Activated B cell treated with CpG ODN at 0.5 μM for 24 hours (primary cell): ENCODE data around the gene KAT2A. TPM values are rescaled to one million over a fixed set of nuclear protein-coding genes. Genes with fewer than 3 reads are reported as not detected.

Experiments
- ATAC-seq: fragments of 200-7000 bp; cut with Tn5 transposase; one replicate; pipeline ENCODE4 v1.10.0; 2021; ENCODE audit warnings: low read depth, mild to moderate bottlenecking, moderate library complexity
- CTCF ChIA-PET: fragments of 350-600 bp; sonication (Branson Sonifier 250); formaldehyde crosslinking; loops from one replicate; lab custom pipeline; 2021; ENCODE audit warnings: antibody characterized with exemption; lab: Charles Lee
- POLR2A ChIA-PET: fragments of 350-600 bp; sonication (Branson Sonifier 250); formaldehyde crosslinking; loops from one replicate; lab custom pipeline; 2021; ENCODE audit warnings: antibody characterized with exemption; lab: Charles Lee
- DNase-seq: peaks from one replicate; pipeline ENCODE4 v3.0.0; 2022
- H3K27ac Mint-ChIP-seq: one replicate; pipeline ENCODE4 v1.8.0; 2020; ENCODE audit warnings: mixed read lengths
- H3K27me3 Mint-ChIP-seq: one replicate; pipeline ENCODE4 v1.8.0; 2021; ENCODE audit warnings: mixed read lengths
- H3K36me3 Mint-ChIP-seq: one replicate; pipeline ENCODE4 v1.8.0; 2021; ENCODE audit warnings: low read depth, mixed read lengths
- H3K4me1 Mint-ChIP-seq: one replicate; pipeline ENCODE4 v1.8.0; 2021; ENCODE audit warnings: mixed read lengths
- H3K4me3 Mint-ChIP-seq: one replicate; pipeline ENCODE4 v1.8.0; 2020; ENCODE audit warnings: mild to moderate bottlenecking, mixed read lengths
- H3K9me3 Mint-ChIP-seq: one replicate; pipeline ENCODE4 v1.8.0; 2020; ENCODE audit warnings: mixed read lengths
- CTCF ChIP-seq: fragments of 200-600 bp; IDR thresholded peaks from one replicate; pipeline ENCODE4 v1.8.0; 2022; ENCODE audit warnings: antibody characterized with exemption, mild to moderate bottlenecking
- intact Hi-C: fragments of 100-400 bp; cut with micrococcal nuclease; formaldehyde crosslinking; loops from one replicate; pipeline ENCODE4 v1.15.1; 2024
- total RNA-seq: library from RNA; stranded (reverse); gene quantifications from 2 replicates; pipeline ENCODE4 v1.2.3, GENCODE V29; 2022

KAT2A gene
- total RNA-seq, 1 donor from 2014 or later, result 40.1 TPM

- intact Hi-C loops, result no loop called here
- peaks cover 34% of the 10 kb centered on the region for H3K36me3 Mint-ChIP-seq
- no peak overlapping the region for H3K27ac Mint-ChIP-seq
- H3K27me3 Mint-ChIP-seq, result no peaks in the 10 kb centered on the region
- CTCF ChIA-PET, result interaction anchor here (1.0 to 10.2 kb wide), 7 partner anchors 52 to 155 kb away, joined by 3 to 110 read pairs (median 10); partner anchors contain the start of genes CNP, KCNH4 and NKIRAS2
- H3K4me3 Mint-ChIP-seq, result peak overlapping the region; percentile 32
- ATAC-seq, result no peak
- TF ChIP-seq CTCF, result no peak
- POLR2A ChIA-PET, result interaction anchor here (1.1 to 1.3 kb wide), 2 partner anchors 63 to 75 kb away, joined by 5 to 6 read pairs; partner anchors contain the start of gene KCNH4
- H3K9me3 Mint-ChIP-seq, result no peaks in the 10 kb centered on the region
- peaks cover 49% of the 10 kb centered on the region for H3K4me1 Mint-ChIP-seq
- DNase-seq, result no peak
Observed at GRCh38 chr17:42118545-42118944, 2.6 kb downstream of the KAT2A start.

- intact Hi-C loops, result no loop called here
- Mint-ChIP-seq H3K36me3 (peaks cover 35% of the 10 kb centered on the region), H3K4me3 (no peak overlapping the region), H3K4me1 (peaks cover 50% of the 10 kb centered on the region), H3K27ac (no peak overlapping the region), H3K27me3 (no peaks in the 10 kb centered on the region), H3K9me3 (no peaks in the 10 kb centered on the region)
- POLR2A ChIA-PET, result interaction anchor here (1.1 to 1.4 kb wide), 2 partner anchors 63 to 101 kb away, joined by 4 to 5 read pairs; partner anchors contain the start of genes DNAJC7 and KCNH4
- no peak for TF ChIP-seq CTCF
- ATAC-seq (no peak), DNase-seq (no peak)
- CTCF ChIA-PET, result interaction anchor here (1.0 to 10.2 kb wide), 7 partner anchors 51 to 155 kb away, joined by 3 to 110 read pairs (median 10); partner anchors contain the start of genes CNP, KCNH4 and NKIRAS2
Observed at GRCh38 chr17:42118126-42118510, 3.0 kb downstream of the KAT2A start.

- no peak overlapping the region for H3K4me3 Mint-ChIP-seq
- H3K27ac Mint-ChIP-seq, result peak overlapping the region; percentile 64
- POLR2A ChIA-PET, result interaction anchor here (1.1 to 1.4 kb wide), 2 partner anchors 64 to 100 kb away, joined by 4 to 5 read pairs; partner anchors contain the start of genes DNAJC7 and KCNH4
- intact Hi-C loops, result loop anchor here (2.0 kb wide), 1 partner anchor 101 kb away; the partner anchor contains the start of gene DNAJC7
- CTCF ChIA-PET, result interaction anchor here (0.6 to 10.2 kb wide), 8 partner anchors 51 to 154 kb away, joined by 3 to 110 read pairs (median 7); partner anchors contain the start of genes CNP, KCNH4 and NKIRAS2
- ATAC-seq (no peak), DNase-seq (no peak)
- peaks cover 53% of the 10 kb centered on the region for H3K4me1 Mint-ChIP-seq
- no peaks in the 10 kb centered on the region for H3K27me3 Mint-ChIP-seq
- H3K36me3 Mint-ChIP-seq, result peaks cover 37% of the 10 kb centered on the region
- no peak for TF ChIP-seq CTCF
- H3K9me3 Mint-ChIP-seq, result no peaks in the 10 kb centered on the region
Observed at GRCh38 chr17:42117397-42118125, 3.6 kb downstream of the KAT2A start.

- no peaks in the 10 kb centered on the region for H3K9me3 Mint-ChIP-seq
- intact Hi-C loops, result loop anchor here (1.0 to 2.0 kb wide), 8 partner anchors 19 to 379 kb away; partner anchors contain the start of genes DNAJC7 and ZNF385C
- peaks cover 35% of the 10 kb centered on the region for H3K36me3 Mint-ChIP-seq
- peaks cover 59% of the 10 kb centered on the region for H3K4me1 Mint-ChIP-seq
- no peaks in the 10 kb centered on the region for H3K27me3 Mint-ChIP-seq
- POLR2A ChIA-PET, result interaction anchor here (1.4 to 6.7 kb wide), 2 partner anchors 99 to 100 kb away, joined by 4 to 46 read pairs; partner anchors contain the start of gene DNAJC7
- peak overlapping the region; percentile 39 for H3K4me3 Mint-ChIP-seq
- TF ChIP-seq CTCF, result peak; percentile 21
- CTCF ChIA-PET, result interaction anchor here (0.6 to 10.2 kb wide), 3 partner anchors 50 to 154 kb away, joined by 3 to 110 read pairs (median 72); partner anchors contain the start of gene CNP
- DNase-seq (peak; percentile 72), ATAC-seq (peak; percentile 36)
- H3K27ac Mint-ChIP-seq, result peak overlapping the region; percentile 64
Observed at GRCh38 chr17:42116705-42117396, 4.3 kb downstream of the KAT2A start.
